ENCODE results near the gene KCNG2.

The KCNG2 gene

DNA sequence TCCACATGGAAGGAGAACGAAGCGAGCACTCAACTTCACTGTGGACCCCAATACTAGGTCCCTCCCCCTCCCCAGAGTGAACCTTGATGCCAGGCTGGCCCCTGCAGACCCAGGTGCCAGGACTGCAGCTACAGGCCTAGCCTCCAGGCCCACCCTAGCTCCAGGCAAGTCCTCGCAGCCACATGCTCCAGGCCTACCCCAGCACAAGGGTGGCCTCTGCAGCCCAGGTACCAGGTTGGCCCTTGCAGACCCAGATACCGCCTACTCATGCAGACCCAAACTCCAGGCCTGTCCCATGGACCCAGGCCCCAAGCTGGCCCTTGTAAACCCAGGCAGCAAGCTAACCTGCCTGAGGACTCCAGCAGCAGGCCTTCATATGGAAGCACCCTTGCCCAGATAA is 44.2 kb downstream of the KCNG2 start:
- ChIA-PET POLR2A (no interaction called here), CTCF (no interaction called here)
- H3K4me3 ChIP-seq (ENCODE audit: low read depth, low read length): no peak overlapping the region
- TF ChIP-seq, protein P1, sequence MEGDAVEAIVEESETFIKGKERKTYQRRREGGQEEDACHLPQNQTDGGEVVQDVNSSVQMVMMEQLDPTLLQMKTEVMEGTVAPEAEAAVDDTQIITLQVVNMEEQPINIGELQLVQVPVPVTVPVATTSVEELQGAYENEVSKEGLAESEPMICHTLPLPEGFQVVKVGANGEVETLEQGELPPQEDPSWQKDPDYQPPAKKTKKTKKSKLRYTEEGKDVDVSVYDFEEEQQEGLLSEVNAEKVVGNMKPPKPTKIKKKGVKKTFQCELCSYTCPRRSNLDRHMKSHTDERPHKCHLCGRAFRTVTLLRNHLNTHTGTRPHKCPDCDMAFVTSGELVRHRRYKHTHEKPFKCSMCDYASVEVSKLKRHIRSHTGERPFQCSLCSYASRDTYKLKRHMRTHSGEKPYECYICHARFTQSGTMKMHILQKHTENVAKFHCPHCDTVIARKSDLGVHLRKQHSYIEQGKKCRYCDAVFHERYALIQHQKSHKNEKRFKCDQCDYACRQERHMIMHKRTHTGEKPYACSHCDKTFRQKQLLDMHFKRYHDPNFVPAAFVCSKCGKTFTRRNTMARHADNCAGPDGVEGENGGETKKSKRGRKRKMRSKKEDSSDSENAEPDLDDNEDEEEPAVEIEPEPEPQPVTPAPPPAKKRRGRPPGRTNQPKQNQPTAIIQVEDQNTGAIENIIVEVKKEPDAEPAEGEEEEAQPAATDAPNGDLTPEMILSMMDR (IDR thresholded peaks at IDR 0.05; ENCODE audit: insufficient read depth, low read length, missing control alignments): no peak
- DNase-seq (ENCODE audit: low read depth, low spot score): no peak

DNA sequence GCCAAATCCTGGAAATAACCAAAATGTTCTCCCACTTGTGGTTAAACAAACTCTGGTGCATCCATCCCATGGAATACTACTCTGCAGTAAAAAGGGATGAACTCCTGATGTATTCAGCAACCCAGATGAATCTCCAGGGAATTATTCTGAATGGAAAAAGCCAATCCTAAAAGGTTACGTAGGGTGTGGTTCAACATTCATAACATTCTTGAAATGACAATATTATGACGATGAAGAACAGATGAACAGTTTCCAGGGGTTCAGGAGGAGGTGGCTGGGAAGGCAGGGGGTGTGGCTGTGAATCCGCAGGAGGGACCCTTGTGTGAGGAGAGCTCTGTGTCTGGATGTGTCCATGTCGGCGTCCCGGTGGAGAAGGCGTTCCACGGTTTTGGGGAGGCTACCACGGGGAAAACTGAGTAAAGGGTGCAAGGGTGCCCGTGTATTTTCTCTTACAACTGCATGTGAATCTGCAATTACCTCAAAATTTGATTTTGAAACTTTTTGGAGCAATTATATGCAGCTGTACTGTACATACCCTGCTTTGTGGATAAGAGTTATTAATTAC is 47.3 kb downstream of the KCNG2 start:
- TF ChIP-seq, protein P1 (IDR thresholded peaks at IDR 0.05; ENCODE audit: insufficient read depth, low read length, missing control alignments): no peak
- DNase-seq (ENCODE audit: low read depth, low spot score): no peak
- H3K4me3 ChIP-seq (ENCODE audit: low read depth, low read length): no peak overlapping the region
- ChIA-PET POLR2A (no interaction called here), CTCF (no interaction called here)

DNA sequence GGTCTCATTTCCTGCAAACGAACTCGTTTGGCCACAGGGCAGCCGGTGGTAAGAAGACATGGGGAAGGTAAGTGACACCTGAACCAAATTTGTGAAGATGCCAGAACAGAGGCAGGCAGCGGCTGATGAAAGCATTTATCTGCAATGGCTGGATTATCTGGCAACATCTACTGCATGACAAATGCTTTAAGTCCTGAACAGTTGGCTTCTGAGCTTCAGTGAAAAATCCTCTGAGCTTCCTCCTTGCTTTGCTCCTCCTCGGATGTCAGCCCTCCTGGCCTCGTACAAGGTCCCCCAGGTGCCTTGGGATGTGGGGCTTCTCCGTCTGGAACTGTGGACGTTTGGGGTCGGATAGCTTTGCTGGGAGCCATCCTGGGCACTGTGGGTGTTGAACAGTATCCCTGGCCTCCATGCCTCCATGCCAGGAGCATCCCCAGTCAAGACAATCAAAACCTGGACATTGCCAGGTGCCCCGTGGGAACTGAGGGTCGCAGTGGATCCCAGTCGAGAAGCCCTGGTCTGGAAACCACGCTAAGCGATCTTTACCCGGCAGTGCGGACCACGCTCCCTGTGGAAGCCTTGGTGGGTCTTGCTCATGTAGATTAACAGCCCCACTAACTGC is 49.3 kb downstream of the KCNG2 start:
- TF ChIP-seq, protein P1 (IDR thresholded peaks at IDR 0.05; ENCODE audit: insufficient read depth, low read length, missing control alignments): no peak
- ChIA-PET CTCF (no interaction called here), POLR2A (no interaction called here)
- no peak for DNase-seq (ENCODE audit: low read depth, low spot score)
- H3K4me3 ChIP-seq (ENCODE audit: low read depth, low read length): no peak overlapping the region

DNA sequence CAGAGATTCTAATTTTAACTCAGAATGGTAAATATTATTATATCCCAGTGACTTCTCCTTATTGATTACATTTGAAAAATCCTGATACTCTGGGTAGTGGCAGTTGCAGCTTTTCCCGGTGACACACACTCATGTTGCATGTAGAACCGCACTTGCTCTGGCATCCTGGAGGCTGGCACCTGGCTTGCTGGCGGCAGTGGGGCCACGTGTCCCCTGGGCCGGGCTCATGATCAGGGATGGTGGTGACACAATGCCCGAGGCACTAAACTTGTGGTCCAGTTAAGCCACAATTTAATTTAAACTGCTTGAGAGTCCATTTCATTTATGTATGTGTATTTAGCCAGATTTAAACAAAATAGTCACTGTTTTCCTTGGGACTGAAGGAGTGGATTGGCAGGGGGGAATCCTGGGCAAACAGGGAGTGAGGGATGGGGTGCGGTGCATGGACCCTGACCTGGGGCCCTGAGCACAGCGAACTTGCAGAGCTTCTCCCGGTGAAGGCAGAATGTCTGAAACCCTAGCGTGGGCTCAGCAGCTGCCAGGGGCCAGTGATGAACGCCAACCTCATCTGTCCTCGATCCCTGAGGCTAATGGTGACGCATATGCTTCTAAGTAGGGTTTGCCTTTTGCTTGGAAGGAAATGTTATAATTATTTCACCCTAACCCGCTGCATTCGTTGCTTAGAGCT is 50.0 kb downstream of the KCNG2 start:
- CTCF ChIA-PET: no interaction called here
- TF ChIP-seq, protein P1 (IDR thresholded peaks at IDR 0.05; ENCODE audit: insufficient read depth, low read length, missing control alignments): no peak

DNA sequence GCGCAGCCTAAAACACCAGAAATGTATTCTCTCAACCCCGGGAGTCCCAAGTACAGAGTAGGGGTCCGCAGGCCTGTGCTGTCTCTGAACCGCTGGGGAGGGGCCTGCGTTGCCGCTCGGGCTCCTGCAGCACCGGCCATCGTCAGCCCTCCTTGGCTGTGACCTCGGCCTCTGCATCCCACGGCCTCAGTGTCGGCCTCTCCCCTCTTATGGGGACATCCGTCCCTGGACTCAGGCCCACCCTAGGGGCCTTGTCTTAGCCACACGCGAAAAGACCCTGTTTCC is 50.5 kb downstream of the KCNG2 start:
- DNase-seq (ENCODE audit: low read depth, low spot score): no peak
- CTCF ChIA-PET: no interaction called here
- POLR2A ChIA-PET: no interaction called here
- TF ChIP-seq, protein P1 (IDR thresholded peaks at IDR 0.05; ENCODE audit: insufficient read depth, low read length, missing control alignments): no peak
- no peak overlapping the region for H3K4me3 ChIP-seq (ENCODE audit: low read depth, low read length)

More for the DNA sequence above, 50.0 kb downstream of the KCNG2 start:
- POLR2A ChIA-PET: no interaction called here
- DNase-seq (ENCODE audit: low read depth, low spot score): no peak
- H3K4me3 ChIP-seq (ENCODE audit: low read depth, low read length): no peak overlapping the region

DNA sequence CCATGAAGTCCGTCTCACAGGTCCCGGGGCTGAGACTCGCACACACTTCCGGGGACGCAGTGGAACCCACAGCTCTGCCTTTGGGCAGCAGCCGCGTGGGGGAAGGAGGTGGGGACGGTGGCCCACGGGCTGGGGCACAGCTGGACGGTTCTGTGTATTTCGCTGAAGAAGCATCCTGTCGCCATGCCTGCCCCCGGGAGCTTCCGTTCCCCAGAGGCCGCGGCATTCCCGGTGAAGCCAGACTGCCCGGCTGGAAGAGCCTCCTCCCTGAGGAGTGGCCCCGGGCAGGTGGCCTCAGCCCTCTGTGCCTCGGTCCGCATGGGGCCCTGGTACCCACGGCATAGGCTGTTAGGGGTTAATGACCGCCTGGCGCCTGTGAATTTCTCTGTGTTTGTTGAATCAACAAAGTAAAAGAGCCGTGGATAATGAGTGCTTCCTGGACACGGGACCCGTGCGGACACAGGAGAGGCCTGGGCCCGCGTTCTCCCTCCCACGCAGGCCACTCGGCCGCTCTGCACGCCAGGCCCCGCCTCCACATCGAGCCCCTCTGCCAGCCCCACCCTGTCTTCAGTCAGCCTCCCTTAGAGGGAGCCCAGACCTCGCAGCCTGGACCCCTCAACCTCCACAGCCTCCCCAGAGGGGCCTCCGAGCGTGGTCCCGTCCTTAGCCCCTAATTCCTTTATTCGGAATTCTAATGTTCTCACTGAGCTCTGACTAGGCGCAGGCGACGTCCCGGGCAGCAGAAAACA is 51.0 kb downstream of the KCNG2 start:
- DNase-seq (ENCODE audit: low read depth, low spot score): no peak
- ChIA-PET POLR2A (no interaction called here), CTCF (no interaction called here)
- TF ChIP-seq, protein P1 (IDR thresholded peaks at IDR 0.05; ENCODE audit: insufficient read depth, low read length, missing control alignments): no peak
- H3K4me3 ChIP-seq (ENCODE audit: low read depth, low read length): no peak overlapping the region
